Stimulated activated CD8-positive, alpha-beta memory T cell treated with anti-CD3 and anti-CD28 coated beads, Interleukin-15, amount 100 ng/mL, for 1 hour (primary cell): ENCODE measurements around the gene NMRAL1.

ENCODE experiments used
- DNase-seq: peaks from one replicate; pipeline ENCODE4 v3.0.0-alpha.2; 2020; ENCODE audit warnings: low read depth

Gene NMRAL1

DNA sequence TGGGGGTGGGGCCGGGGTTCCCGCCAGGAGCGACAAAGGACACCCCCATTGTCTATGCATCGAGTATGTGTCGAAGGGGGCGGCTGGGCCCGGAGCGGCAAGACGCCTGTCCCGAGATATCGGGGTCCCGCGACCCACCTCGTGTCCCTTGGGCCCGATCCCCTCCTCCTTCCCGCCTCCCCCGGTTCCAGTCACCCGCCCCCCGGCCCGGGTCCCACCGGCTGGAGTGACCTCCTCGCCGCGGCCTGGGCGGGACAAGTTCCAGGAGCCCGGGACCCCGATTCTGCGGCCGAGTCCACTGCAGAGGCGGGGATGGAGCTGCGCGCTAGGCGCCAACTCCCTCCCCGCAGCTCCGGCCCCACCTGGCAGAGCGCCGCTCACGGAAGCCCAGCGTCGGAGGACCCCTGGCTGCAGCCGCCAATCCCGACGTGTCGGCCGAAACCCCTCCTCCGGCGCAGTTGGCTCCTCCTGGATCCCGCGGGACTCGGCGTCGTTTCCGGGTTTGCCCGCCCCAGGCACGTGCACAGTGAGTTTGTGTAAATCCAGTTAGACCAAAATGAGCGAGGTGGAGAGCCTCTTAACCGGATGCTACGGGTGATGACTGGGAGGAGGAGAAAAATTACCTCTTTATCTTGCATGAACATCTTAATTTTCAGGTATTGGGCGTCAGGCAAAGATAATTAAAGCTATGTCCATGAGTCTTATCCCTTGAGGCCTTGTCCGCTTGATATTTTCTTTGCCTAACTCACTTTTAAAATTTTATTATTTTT is at the start of gene NMRAL1:
TSS of gene NMRAL1 (minus strand) at position 434 of the 770 bp plus-strand sequence. CDS start 493 bp downstream, outside the sequence.
- peak; percentile 62 for DNase-seq

DNA sequence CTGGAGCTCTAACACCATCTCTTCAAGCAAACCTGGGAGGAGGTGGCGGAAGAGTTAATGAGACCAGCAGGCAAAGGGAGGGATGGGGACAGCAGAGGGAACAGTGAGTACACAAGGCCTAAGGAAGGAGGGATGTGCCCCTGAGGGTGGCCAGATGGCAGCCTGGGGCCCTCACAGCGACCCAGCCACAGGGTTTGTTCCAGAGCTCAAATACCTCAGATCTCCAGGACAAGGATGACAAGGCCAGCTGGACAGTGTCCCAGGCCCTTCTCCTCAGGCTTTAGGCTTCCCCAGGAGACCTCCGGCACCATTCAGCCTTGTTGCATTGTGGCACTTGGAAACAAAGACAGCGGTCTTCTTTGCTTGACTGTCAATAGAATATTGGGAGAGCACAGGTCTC is 49.3 kb upstream of the NMRAL1 start:
- DNase-seq = no peak

DNA sequence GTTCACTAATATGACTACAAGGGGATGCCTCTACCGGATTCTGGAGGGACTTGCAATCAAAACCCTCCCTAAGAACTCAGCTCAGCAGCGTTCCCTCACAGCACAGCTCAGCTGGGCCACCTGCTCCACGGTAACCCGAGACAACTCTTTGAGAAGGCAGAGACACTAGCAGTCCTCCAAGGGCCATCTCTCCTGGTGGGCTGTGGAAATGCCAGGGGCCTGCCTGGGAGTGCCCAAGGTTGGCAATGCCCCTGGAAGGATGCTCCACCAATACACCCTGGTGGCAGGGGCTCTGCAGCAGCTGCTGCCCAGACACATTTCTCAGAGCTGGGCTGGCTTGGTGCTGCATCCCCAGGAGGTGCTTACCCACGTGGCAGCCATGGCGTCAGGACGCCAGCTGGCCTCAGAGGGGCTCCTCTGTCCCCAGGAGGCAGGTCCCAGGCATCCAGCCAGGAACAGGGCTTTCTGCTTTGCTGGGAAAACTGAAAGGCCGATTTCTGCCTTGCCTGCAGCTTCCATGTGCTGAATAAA is 47.7 kb upstream of the NMRAL1 start:
- DNase-seq = no peak

DNA sequence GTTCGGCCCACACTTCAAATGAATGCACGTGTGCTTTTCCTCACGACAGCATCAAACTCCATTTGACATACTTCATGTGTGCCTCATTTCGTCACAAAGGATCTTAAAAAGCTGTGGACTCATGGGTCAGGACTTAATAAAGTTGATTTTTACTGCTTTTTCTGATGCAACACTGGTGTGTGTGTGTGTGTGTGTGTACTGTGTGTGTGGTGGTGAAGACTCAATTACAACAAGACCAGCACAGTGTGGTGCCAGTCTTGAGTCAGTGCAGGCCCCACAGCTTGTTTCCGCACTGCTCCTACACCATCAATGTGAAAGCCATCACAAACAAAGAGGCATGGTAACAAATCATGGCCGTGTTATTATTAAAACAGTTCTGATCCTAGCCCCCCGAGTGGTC is 46.5 kb upstream of the NMRAL1 start:
- no peak for DNase-seq

DNA sequence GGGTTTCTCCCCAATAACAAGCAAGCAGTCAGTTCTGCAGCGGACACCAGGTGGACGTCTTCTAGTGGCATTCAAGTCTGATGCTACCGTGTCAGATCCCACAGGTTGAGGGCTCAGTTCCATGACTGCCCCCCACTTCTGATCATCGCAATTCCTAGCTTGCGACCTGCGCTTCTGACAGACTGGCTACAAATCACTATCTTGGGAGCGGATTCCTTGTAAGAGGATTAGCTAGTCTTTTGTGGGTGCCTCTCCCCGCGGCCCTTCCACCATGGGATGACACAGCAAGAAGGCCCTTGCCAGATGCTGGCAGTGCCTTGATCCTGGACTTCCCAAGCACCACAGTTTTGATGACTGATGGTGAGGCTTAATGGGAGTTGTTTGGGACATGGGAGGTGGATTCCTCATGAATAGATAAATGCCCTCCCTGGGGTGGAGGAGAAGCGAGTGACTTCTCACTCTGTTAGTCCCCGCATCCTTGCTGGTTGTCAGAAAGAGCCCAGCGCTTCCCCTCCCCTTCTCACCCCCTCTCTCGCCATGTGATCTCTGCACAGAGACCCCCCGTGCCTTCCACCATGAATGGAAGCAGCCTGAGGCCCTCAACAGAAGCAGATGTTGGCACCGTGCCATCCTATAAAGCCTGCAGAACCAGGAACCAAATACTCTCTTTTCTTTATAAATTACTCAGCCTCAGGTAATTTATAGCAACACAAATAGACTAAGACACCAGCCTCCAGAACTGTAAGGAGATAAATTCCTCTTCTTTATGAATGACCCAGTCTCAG is 45.0 kb upstream of the NMRAL1 start:
- DNase-seq = no peak

DNA sequence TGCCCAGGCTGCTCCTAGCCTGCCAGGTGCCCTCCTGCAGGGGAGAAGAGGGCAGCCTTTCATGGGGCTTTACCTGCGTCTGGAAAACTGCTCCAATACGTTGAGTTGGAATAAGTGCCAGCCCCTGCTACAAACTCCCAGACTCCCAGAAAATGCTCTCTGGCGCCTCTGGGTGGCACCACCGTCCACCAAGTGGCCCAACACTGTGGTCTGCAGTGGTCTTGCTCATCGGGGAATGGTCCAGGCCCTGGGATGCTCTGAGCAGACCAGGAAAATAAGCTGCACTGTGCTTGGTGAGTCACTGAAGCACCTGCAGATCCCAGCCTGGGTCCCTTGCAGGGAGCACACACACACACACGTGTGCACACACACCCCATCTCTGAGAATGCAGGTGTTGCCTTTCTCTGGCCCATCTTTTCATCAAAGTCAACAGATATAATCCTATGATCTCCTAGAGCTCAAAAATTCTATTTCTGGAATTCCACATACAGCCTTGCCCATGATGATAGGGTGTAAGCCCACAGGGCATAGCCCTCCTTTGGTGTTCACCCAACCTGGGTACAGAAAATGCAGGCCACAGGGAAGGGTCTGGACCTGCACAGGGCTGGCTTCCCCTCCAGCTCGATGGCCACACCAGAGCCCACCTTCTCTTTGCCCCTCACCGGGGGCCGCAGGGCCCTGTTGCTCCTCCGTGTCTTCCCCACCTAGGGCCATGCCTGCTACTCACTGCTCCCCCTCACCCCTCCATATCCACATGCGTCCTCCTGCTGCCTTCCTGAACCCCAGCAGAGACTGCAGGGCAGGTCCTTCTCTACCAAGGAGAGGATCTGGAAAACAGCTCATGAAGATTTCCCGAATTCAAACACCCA is 43.6 kb upstream of the NMRAL1 start:
- DNase-seq = no peak

DNA sequence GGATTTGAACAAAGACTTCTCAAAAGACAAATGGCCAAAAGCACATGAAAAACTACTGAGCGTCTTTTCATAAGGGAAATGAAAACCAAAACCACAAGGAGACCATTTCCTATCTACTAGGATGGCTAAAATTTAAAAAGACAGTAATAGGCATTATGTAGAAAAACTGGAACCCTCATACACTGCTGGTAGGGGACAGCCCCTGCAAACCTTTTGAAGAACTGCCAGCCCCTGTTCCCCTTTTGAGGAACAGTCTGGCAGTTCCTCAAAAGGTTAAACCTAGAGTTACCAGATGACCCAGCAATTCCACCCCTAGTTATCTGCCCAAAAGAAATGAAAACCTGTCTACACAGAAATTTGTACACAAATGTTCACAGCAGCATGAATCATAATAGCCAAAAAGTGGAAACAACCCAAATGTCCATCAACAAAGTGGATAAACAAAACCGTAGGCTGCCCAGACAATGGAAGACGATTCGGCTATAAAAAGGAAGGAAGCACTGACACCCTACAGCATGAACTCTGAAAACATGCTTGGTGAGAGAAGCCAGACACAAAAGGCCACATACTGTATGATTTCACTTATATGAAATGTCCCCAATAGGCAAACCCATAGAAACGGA is 41.3 kb upstream of the NMRAL1 start:
- no peak for DNase-seq

DNA sequence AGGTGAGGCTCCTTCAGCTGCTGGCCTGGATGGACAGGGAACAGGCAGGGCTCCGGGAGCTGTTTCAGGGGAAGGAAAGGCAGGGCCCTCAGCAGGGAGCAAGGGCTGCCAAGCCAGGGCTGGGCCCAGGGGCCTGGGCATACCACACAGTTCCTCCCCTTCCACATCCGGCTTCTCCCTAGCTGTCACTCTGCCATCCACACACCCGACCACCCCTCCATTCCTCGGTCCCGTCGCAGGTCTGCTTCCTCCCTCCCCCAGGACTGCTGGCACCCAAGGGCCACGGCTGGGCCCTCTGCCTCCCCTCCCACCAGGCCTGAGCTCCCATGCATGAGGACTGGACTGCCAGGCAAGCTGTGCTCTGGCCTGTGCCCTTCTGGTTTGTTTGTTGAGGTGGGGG is 40.2 kb upstream of the NMRAL1 start:
- DNase-seq = no peak

DNA sequence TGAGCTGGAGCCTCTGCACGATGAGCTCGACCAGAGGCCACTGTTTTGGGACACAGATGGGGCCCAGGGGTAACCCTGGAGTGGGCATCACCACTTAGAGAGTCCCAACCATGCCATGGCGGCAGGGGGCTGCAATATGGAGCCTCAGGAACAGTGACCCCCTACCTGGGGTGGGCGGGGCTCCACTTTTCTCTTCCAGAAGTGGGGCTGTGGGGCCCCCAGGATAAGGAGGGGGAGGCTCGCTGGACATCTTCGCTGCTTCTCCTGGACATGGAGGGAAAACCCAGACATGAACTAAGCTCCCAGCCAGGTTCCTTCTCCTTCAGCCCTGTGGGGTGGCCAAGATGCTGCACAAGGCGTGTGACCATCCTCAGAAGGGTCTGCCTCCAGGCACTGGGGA is 39.5 kb upstream of the NMRAL1 start:
- DNase-seq = no peak

DNA sequence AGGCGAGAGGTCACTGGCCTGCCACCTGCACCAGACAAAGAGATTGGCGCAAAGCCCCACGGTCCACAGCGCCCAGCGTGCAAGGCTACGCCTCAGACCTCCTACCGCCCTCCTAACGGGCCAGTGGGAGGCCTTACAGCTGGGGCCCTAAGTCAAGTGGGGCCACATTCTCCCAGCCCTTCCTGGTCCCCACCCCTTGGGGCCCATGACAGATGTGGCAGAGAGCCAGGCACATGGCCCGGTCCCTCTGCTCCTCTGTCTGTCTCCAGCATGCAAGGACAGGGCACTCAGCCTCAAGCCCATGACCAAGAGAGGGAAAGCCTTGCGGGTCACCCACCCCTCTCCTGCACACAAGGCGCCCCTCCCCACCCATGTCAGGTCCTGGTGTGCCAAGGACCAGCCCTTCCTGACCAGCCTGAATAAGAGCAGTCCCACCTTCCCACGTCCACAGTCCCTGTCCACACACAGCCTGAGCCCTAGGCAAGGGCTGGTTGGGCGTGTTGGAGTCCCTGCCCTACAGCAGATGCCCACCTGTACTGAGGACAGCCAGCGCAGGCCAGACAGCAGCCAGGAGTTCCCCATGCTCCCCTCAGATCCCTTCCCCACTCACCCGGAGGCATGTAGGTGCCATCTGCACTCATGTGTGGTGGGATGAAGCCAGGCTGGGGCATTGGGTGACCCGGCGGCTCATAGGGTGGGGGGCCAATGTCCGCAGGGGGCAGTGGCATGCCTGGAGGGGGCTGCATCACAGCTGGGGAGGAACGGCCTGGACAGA is 38.8 kb upstream of the NMRAL1 start:
- no peak for DNase-seq

DNA sequence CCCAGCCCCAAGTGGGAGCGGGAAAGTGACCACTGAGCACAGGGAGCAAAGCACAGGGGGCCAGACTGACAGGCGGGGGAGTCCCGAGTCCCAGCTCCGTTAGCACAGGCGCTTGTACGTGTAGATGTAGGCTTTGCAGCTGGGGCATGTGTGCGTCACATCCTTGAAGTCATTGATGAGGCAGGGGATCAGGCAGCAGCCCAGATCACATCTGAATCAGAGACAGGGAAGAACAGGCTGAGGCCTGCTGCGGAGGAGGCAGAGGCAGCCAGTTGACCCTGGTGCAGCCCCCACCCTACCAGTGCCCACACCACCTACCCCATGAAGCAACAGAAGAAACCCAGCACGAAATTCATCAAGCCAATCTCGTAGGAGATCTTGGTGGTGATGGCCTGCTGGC is 38.0 kb upstream of the NMRAL1 start:
- DNase-seq = no peak

DNA sequence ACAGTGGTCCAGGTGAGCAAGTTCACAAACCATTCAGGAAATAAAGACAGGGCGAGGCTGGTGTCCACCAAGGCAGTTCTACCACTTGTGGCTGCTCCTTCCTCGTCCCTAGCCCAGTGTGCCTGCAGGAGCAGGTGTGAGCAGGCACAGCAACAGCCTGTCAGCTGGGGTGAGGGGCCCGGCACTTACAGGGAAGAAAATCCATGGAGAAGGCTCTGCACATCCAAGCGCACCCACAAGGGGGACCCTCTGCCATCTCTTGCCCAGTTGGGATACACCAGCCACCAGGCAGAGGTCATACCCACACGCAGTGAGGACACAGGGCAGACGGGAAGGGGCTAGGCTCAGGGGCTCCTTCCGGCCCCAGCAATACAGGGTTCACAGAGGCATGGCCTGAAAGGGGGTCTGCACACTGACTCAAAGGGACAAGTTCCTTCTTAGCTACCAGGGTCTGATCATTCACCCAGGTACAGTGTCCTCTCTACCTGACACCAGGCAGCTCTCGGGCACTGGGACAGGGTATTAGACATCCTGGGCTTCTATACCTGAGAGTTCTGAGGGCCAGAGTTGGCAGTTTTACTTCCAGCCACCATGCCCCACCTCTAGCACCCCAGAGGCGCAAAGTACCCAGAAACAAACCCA is 37.1 kb upstream of the NMRAL1 start:
- no peak for DNase-seq

DNA sequence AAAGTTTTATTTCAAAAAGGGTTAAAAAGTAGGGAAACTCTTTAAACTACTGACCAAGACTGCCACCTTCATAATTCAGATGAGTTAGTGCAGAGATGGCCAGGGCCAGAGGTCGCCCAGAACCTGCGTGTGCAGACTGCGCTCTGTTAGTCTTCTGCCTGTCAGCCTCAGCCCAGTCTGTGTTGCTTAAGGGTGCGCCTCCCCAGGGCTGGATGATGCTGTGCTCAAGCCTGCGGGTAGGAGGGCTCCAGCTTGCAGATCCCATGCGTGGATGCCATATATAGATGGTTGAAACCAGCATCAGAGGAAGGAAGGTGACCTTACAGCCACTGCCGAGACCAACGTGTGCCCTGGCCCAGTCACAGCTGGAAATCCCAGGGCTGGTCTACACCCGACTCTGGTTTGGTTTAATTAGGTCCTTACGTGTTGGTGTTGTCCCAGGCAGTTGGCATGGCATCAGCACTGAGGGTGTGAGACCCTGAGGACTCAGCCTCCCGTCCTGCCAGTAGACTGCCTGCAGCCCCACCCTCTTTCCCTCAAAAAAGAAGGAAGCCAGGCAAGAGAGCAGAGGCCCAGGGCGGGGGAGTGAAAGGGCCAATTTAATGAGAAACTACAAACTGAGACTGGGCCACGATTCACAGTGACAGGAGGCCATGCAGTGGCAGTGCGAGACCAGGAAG is 36.5 kb upstream of the NMRAL1 start:
- no peak for DNase-seq

DNA sequence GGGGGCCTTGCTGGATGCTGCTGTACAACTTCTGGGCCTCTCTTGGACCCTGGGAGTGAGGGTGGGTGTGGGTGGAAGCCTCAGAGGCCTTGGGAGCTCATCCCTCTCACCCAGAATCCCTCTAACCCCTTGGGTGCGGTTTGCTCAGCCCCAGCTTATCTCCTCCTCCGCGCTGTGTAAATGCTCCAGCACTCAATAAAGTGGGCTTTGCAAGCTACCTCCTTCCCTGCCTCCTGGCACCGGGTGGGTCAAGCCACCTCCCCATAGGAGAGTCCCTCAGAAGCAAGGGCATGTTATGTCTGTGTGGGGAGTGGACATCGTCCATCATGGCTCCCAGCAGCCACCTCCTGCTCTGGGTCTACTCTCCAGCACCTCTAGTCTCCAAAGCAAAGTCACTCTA is 35.7 kb upstream of the NMRAL1 start:
- no peak for DNase-seq

DNA sequence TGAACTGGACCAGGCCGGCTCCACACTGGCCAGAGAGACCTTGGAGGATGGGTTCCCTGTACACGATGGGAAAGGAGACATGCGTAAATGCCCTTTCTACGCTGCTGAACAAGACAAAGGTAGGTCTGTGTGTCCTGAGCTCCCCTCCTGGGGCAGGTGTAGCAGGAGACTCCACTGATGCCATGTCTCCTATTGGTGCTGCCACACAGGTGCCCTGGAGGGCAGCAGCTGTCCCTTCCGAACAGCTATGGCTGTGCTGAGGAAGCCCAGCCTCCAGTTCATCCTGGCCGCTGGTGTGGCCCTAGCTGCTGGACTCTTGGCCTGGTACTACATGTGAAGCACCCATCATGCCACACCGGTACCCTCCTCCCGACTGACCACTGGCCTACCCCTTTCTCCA is 35.0 kb upstream of the NMRAL1 start:
- DNase-seq = no peak

DNA sequence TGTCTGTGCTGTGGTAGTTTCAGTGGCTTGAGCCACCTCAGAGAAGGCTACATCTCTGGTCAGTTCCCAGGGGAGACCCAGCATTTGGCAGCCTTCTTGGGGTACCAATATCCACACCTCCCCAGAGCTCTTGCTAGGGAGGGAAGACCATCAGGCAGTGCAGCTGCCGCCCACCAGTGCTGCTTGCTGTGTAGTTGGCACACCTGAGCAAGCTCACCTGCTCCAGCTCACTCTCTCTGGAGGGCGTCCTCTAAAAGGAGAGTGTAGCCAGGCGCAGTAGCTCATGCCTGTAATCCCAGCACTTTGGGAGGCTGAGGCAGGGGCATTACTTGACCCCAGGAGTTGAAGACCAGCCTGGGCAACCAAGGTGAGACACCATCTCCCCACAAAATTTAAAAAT is 34.4 kb upstream of the NMRAL1 start:
- no peak for DNase-seq

DNA sequence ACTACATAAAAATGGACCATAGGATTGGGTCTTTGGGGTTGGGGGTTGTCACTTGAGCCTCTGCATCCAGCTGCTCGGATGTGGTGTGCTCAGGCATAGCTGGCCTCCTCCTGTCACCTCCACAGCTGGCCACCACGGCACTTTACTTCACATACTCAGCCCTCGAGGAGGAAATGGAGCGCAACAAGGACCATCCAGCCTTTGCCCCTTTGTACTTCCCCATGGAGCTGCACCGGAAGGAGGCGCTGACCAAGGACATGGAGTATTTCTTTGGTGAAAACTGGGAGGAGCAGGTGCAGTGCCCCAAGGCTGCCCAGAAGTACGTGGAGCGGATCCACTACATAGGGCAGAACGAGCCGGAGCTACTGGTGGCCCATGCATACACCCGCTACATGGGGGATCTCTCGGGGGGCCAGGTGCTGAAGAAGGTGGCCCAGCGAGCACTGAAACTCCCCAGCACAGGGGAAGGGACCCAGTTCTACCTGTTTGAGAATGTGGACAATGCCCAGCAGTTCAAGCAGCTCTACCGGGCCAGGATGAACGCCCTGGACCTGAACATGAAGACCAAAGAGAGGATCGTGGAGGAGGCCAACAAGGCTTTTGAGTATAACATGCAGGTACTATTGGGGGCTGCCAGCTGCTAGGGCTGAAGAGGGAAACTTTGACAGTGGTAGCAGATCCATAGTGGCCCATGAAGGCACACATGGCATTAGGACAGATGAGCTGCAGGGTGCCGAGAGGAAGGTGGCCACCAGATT is 33.3 kb upstream of the NMRAL1 start:
- DNase-seq = no peak

DNA sequence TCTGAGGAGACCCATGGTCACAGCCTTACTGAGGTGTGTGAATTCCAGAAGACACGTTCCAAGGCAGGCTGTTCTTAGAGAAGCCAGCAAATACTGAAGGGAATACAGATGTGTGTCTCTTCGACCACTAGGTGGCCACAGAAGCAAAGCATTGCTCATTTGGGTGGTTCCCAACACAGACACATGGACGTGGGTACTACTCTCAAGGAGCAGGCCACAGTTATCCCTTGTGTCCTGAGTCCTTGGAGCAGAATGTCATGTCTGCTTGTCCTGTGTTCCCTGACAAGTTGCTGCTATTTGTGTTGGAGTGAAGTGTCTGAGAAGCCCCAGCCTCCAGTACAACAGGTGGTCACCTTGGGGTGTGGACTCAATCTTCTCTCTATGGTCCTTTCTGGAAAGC is 32.0 kb upstream of the NMRAL1 start:
- DNase-seq = peak; percentile 31
